NB4 (cell line): ENCODE data around the gene DAGLA.

Source experiments
- TF ChIP-seq, protein P1 (sequence below): IDR thresholded peaks from one replicate; pipeline ENCODE4 v1.5.1; 2012; ENCODE audit warnings: low read depth, low read length
- TF ChIP-seq, protein P2 (sequence below): IDR thresholded peaks from 2 replicates; pipeline ENCODE4 v1.6.1; 2011; ENCODE audit warnings: low read depth, low read length

DNA sequence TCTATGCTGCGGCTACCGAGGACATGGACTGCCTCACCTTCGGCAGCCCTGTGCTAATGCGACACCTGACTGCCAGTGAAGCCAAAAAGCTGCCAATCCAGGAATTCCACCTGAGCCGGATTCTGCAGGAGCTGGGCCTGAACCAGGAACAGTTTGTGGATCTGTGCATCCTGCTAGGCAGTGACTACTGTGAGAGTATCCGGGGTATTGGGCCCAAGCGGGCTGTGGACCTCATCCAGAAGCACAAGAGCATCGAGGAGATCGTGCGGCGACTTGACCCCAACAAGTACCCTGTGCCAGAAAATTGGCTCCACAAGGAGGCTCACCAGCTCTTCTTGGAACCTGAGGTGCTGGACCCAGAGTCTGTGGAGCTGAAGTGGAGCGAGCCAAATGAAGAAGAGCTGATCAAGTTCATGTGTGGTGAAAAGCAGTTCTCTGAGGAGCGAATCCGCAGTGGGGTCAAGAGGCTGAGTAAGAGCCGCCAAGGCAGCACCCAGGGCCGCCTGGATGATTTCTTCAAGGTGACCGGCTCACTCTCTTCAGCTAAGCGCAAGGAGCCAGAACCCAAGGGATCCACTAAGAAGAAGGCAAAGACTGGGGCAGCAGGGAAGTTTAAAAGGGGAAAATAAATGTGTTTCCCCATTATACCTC, 115.8 kb downstream of the DAGLA start:
- TF ChIP-seq, protein P1, sequence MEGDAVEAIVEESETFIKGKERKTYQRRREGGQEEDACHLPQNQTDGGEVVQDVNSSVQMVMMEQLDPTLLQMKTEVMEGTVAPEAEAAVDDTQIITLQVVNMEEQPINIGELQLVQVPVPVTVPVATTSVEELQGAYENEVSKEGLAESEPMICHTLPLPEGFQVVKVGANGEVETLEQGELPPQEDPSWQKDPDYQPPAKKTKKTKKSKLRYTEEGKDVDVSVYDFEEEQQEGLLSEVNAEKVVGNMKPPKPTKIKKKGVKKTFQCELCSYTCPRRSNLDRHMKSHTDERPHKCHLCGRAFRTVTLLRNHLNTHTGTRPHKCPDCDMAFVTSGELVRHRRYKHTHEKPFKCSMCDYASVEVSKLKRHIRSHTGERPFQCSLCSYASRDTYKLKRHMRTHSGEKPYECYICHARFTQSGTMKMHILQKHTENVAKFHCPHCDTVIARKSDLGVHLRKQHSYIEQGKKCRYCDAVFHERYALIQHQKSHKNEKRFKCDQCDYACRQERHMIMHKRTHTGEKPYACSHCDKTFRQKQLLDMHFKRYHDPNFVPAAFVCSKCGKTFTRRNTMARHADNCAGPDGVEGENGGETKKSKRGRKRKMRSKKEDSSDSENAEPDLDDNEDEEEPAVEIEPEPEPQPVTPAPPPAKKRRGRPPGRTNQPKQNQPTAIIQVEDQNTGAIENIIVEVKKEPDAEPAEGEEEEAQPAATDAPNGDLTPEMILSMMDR: no peak
- TF ChIP-seq, protein P2, sequence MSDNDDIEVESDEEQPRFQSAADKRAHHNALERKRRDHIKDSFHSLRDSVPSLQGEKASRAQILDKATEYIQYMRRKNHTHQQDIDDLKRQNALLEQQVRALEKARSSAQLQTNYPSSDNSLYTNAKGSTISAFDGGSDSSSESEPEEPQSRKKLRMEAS: no peak
